K562 (cell line): ENCODE data around the gene C1orf105. TPM values are rescaled to one million over a fixed set of nuclear protein-coding genes. Genes with fewer than 3 reads are reported as not detected.
A peak's percentile ranks its signal among the peaks of the same experiment; 100 is the strongest.

Experiments used
- ATAC-seq: fragments of 200-7000 bp; cut with Tn5 transposase; 3 replicates; pipeline ENCODE4 v1.9.1; 2020; ENCODE audit warnings: moderate library complexity
- BruUV-seq: library from RNA; stranded (reverse); fragments of 400-500 nt; replicated peaks from 2 replicates; lab custom pipeline; 2021; lab: Mats Ljungman, UMichigan
- CTCF ChIA-PET: fragments of 300-600 bp; formaldehyde crosslinking; extraction: SDS; loops from one replicate; lab custom pipeline; 2021; ENCODE audit warnings: low intra/inter-chr PET ratio; lab: Yijun Ruan, JAX
- POLR2A ChIA-PET: fragments of 300-600, 350-650 bp; sonication (Branson Sonifier 250); formaldehyde crosslinking; extraction: SDS; loops from one replicate; lab custom pipeline; 2021; ENCODE audit warnings: antibody characterized with exemption, inconsistent platforms; lab: Yijun Ruan, JAX
- DNase-seq, 4 experiments: peaks; one replicate each; pipeline versions ENCODE4 v3.0.0 to v3.0.0-alpha.2; 2011 to 2018; ENCODE audit warnings: low spot score in 3 of 4, mixed read lengths in 3 of 4; ENCODE audit errors: extremely low read depth in 1 of 4
- FAIRE-seq: peaks from 2 replicates; lab custom pipeline; 2011; peaks lifted over from hg19 to GRCh38; lab: Jason Lieb, UNC
- H2AFZ ChIP-seq: 2 replicates; pipeline ENCODE4 v1.6.0; 2011; ENCODE audit warnings: low read depth, low read length, control low read depth, inconsistent platforms
- H3K27ac ChIP-seq: fragments of 200-600 bp; 3 replicates; pipeline ENCODE4 v1.8.0; 2011; ENCODE audit warnings: low read depth, mild to moderate bottlenecking, control low read depth, inconsistent platforms, low read length, moderate library complexity, mixed read lengths; ENCODE audit errors: extremely low read depth
- H3K27me3 ChIP-seq, 2 experiments: fragments of 300-600 bp in 1 of 2; 2 replicates in 1 of 2; 3 replicates in 1 of 2; pipeline versions ENCODE4 v1.6.0 to v1.8.0; 2011; ENCODE audit warnings: inconsistent platforms in 2 of 2, low read length in 2 of 2, mild to moderate bottlenecking in 1 of 2, mixed read lengths in 1 of 2, moderate library complexity in 1 of 2; ENCODE audit not compliant: control insufficient read depth in 2 of 2, insufficient read depth in 2 of 2
- H3K36me3 ChIP-seq: fragments of 300-600 bp; 3 replicates; pipeline ENCODE4 v1.8.0; 2011; ENCODE audit warnings: mild to moderate bottlenecking, low read length, inconsistent platforms; ENCODE audit not compliant: control insufficient read depth, insufficient read depth
- H3K4me1 ChIP-seq, 2 experiments: fragments of 200-600 bp in 1 of 2; replicated peaks in 1 of 2; 2 replicates in 1 of 2; 3 replicates in 1 of 2; pipeline versions ENCODE4 v1.5.1 to v1.8.0; 2011; ENCODE audit warnings: inconsistent platforms in 2 of 2, low read length in 2 of 2, mild to moderate bottlenecking in 1 of 2, mixed read lengths in 1 of 2, moderate library complexity in 1 of 2; ENCODE audit not compliant: control insufficient read depth in 2 of 2, insufficient read depth in 2 of 2
- H3K4me2 ChIP-seq: 2 replicates; pipeline ENCODE4 v1.6.1; 2011; ENCODE audit warnings: low read length, control low read depth, inconsistent platforms, mixed read lengths; ENCODE audit not compliant: insufficient read depth
- H3K4me3 ChIP-seq: fragments of 200-600 bp; sonication (generic), shearing (Covaris generic); 2 replicates; pipeline ENCODE4 v1.5.1; 2016; ENCODE audit warnings: control low read depth, inconsistent platforms
- H3K79me2 ChIP-seq: fragments of 200-600 bp; 3 replicates; pipeline ENCODE4 v1.8.0; 2011; ENCODE audit warnings: low read length, inconsistent platforms; ENCODE audit not compliant: control insufficient read depth, insufficient read depth
- H3K9ac ChIP-seq, 2 experiments: 2 replicates each; pipeline versions ENCODE4 v1.6.0 to v1.6.1; 2011; ENCODE audit warnings: low read depth in 2 of 2, low read length in 2 of 2, control low read depth in 1 of 2, inconsistent platforms in 1 of 2, mild to moderate bottlenecking in 1 of 2, mixed read lengths in 1 of 2; ENCODE audit not compliant: insufficient read depth in 1 of 2
- H3K9me1 ChIP-seq: one replicate; pipeline ENCODE4 v1.6.0; 2011; ENCODE audit warnings: inconsistent platforms, mild to moderate bottlenecking, low read length, moderate library complexity; ENCODE audit not compliant: control insufficient read depth, insufficient read depth
- H3K9me3 ChIP-seq: replicated peaks from 2 replicates; pipeline ENCODE4 v1.5.1; 2011; ENCODE audit warnings: low read depth, low read length, inconsistent platforms; ENCODE audit not compliant: control insufficient read depth, insufficient read depth
- H4K20me1 ChIP-seq: replicated peaks from 2 replicates; pipeline ENCODE4 v1.6.1; 2011; ENCODE audit warnings: low read length, inconsistent platforms, mixed read lengths; ENCODE audit not compliant: control insufficient read depth, insufficient read depth
- ASH1L ChIP-seq: fragments of 450-650 bp; IDR thresholded peaks from 2 replicates; pipeline ENCODE4 v1.6.1; 2018; ENCODE audit warnings: borderline replicate concordance, mild to moderate bottlenecking, low read depth; ENCODE audit not compliant: partially characterized antibody
- C11orf30 ChIP-seq: fragments of 450-650 bp; IDR thresholded peaks from 2 replicates; pipeline ENCODE4 v1.6.1; 2016; ENCODE audit warnings: low read depth, mild to moderate bottlenecking
- CREBBP ChIP-seq: IDR thresholded peaks from one replicate; pipeline ENCODE4 v1.6.1; 2012; ENCODE audit warnings: low read depth, mild to moderate bottlenecking, control low read depth, inconsistent platforms, low read length
- DMBX1 ChIP-seq: fragments of 250-450 bp; sonication (Bioruptor Pico); IDR thresholded peaks from 2 replicates; pipeline ENCODE4 v1.8.0; 2022; ENCODE audit warnings: inconsistent platforms, mild to moderate bottlenecking, moderate library complexity, borderline replicate concordance
- FUS ChIP-seq: fragments of 200-400 bp; formaldehyde crosslinking; optimal IDR thresholded peaks from 2 replicates; pipeline ENCODE3; 2017; ENCODE audit warnings: low read depth, low read length
- NRF1 ChIP-seq, 2 experiments: fragments of 450-650 bp; IDR thresholded peaks in 1 of 2; conservative IDR thresholded peaks in 1 of 2; 2 replicates each; pipeline ENCODE4 v1.6.1; 2014; ENCODE audit warnings: mild to moderate bottlenecking in 2 of 2
- PHF8 ChIP-seq: fragments of 200-600 bp; sonication (generic); IDR thresholded peaks from 2 replicates; pipeline ENCODE4 v1.6.1; 2012; ENCODE audit warnings: mixed run types, mild to moderate bottlenecking, inconsistent platforms, low read length, moderate library complexity, borderline replicate concordance
- SAFB2 ChIP-seq: fragments of 200-400 bp; formaldehyde crosslinking; IDR thresholded peaks from 2 replicates; pipeline ENCODE4 v1.6.1; 2018; ENCODE audit warnings: borderline replicate concordance, low read length, low read depth, moderate library complexity; ENCODE audit not compliant: severe bottlenecking
- U2AF1 ChIP-seq: fragments of 200-400 bp; formaldehyde crosslinking; optimal IDR thresholded peaks from 2 replicates; pipeline ENCODE3; 2017; ENCODE audit warnings: mild to moderate bottlenecking, low read depth, low read length, moderate library complexity
- ZNF143 ChIP-seq: sonication (generic); formaldehyde crosslinking; IDR thresholded peaks from 2 replicates; pipeline ENCODE4 v1.9.0; 2022; ENCODE audit warnings: mild to moderate bottlenecking, missing genetic modification reagents
- ZNF253 ChIP-seq: fragments of 250-450 bp; sonication (Bioruptor Pico); conservative IDR thresholded peaks from 2 replicates; pipeline ENCODE4 v1.6.1; 2021; ENCODE audit warnings: mild to moderate bottlenecking
- ZNF3 ChIP-seq: fragments of 250-450 bp; sonication (Bioruptor Pico); IDR thresholded peaks from 2 replicates; pipeline ENCODE4 v1.5.0; 2021; ENCODE audit warnings: mild to moderate bottlenecking, moderate library complexity
- ZNF316 ChIP-seq: fragments of 450-650 bp; IDR thresholded peaks from 2 replicates; pipeline ENCODE4 v1.6.1; 2016
- ZNF561 ChIP-seq: fragments of 450-650 bp; formaldehyde crosslinking; conservative IDR thresholded peaks from 2 replicates; pipeline ENCODE4 v1.4.0; 2020; ENCODE audit warnings: mild to moderate bottlenecking, moderate library complexity
- WGBS: fragments of 100-300 bp; shearing (Covaris generic); methylation state at CpG from one replicate; pipeline ENCODE4 v1.1.6; 2016; ENCODE audit warnings: low coverage, mixed read lengths; ENCODE audit not compliant: insufficient coverage; ENCODE audit errors: missing lambda C conversion rate; 5-methylcytosine and 5-hydroxymethylcytosine counted together
- in situ Hi-C: fragments of 300-500 bp; cut with MboI; formaldehyde crosslinking; loops from 4 replicates; pipeline ENCODE4 v1.15.0; 2018; ENCODE audit warnings: inconsistent platforms, mixed read lengths
- intact Hi-C: fragments of 100-400 bp; cut with micrococcal nuclease; formaldehyde crosslinking; loops from 2 replicates; pipeline ENCODE4 v1.14.2; 2022
- polyA plus RNA-seq, 8 experiments: library from polyadenylated mRNA; depleted of rRNA in 4 of 8; stranded (reverse) in 5 of 8; unstranded in 3 of 8; fragments of >200 nt; fragmentation: Nextera tagmentation in 2 of 8; fragmentation: Illumina TruSeq in 1 of 8; extraction: Ambion mirVana in 2 of 8; extraction: Trizol in 1 of 8; gene quantifications; 2 replicates each; pipeline versions ENCODE4 v1.2.1 to v1.2.3, GENCODE V29; 2011 to 2014; ENCODE audit warnings: inconsistent platforms in 1 of 8, missing spikeins in 1 of 8
- total RNA-seq, 7 experiments: library from RNA; depleted of rRNA in 6 of 7; stranded (reverse); fragments of >200 nt in 6 of 7; fragmentation: Illumina TruSeq in 2 of 7; extraction: Trizol in 2 of 7; gene quantifications; 2 replicates each; pipeline versions ENCODE4 v1.2.1 to v1.2.3, GENCODE V29; 2011 to 2021; ENCODE audit warnings: low replicate concordance in 1 of 7
- TF ChIP-seq, protein P1 (sequence below): sonication (generic); formaldehyde crosslinking; IDR thresholded peaks from 2 replicates; pipeline ENCODE4 v1.8.1; 2022; ENCODE audit warnings: missing genetic modification reagents
- TF ChIP-seq, protein P2 (sequence below): sonication (generic); formaldehyde crosslinking; IDR thresholded peaks from 2 replicates; pipeline ENCODE4 v1.9.0; 2022; ENCODE audit warnings: mild to moderate bottlenecking, missing genetic modification reagents

The C1orf105 gene
- total and polyA plus RNA-seq, 9 of the 15 experiments (the other 6 are each of a cell fraction or from before 2014, with no cell fraction given), result 0.08 TPM; not detected in 8

DNA sequence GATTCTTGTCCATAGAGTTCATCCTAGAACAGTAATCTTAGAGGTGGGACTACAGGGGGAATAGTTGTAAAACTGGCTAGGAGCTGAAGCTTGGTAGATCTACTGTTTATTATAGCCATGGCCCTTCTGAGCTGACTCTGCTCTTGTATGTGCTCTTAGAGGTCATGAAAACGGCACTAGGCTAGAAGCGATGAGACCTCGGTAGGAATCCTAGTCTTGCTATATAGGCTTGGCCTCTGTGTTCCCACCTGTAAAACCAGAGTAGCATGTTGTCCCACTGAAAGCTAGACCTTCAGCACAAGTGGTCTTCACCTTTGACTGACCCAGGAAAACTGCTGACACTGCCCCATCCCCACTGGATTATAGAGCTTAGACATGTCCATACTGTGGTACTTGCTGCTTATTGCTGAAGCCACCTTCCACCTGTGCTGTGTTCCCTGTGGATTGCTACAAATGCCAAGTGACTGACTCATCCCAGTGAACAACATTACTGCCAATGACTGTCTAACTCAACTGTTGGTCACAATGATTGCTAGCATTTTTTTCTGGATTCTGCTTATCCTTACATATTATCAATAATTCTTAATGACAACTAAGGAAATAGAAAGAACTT is 46.4 kb downstream of the C1orf105 start:
- Histone ChIP-seq H3K9ac (no peak overlapping the region), H3K9me1 (no peaks in the 10 kb centered on the region), H3K27me3 (no peaks in the 10 kb centered on the region; a peak in 1 of 5 replicates), H3K27ac (no peak overlapping the region), H2AFZ (peak overlapping the region; percentile 37), H3K4me3 (no peak overlapping the region)
- in situ Hi-C loops, result no loop called here
- no peak; the same call in 1 of the 3 replicates for ATAC-seq
- no peak for TF ChIP-seq CREBBP
- TF ChIP-seq C11orf30, result 0 out of 2 replicates have a peak, but pooled peaks have one; percentile 9
- peak; percentile 23; the same call in 1 of the 2 replicates for TF ChIP-seq ZNF316
- no peak for TF ChIP-seq PHF8
- TF ChIP-seq, all 486 proteins: peak for 2
- Histone ChIP-seq H3K9me3 (no peaks in the 10 kb centered on the region), H3K79me2 (no peaks in the 10 kb centered on the region), H3K4me2 (no peak overlapping the region), H4K20me1 (no peaks in the 10 kb centered on the region), H3K36me3 (no peaks in the 10 kb centered on the region), H3K4me1 (no peaks in the 10 kb centered on the region)
- FAIRE-seq (no peak), DNase-seq (no peak)
- WGBS, result 35% methylated on average over 3 of the region's 3 CpGs
- ChIA-PET POLR2A (no interaction called here), CTCF (no interaction called here)
- intact Hi-C loops, result no loop called here
- no TSS peak for BruUV-seq

DNA sequence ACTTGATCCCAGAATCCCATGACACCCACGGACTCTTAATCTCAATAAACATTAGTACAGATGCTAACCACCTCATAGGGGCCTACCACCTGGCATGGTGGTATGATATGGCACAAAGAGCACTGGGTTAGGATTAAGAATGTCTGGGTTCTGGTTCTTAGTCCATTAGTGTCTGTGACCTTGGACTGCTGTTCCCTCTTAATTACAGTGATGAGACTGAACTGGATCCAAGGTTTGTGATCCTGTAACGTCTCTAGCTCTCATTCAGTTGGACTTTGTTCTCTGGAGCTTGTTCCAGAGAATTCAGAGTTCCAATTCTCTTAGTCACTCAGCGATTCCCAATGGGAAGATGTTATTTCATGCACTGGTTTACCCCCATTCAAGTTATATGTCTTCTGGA is 47.0 kb downstream of the C1orf105 start:
- ATAC-seq, result no peak
- intact Hi-C loops, result no loop called here
- FAIRE-seq, result no peak
- POLR2A ChIA-PET, result interaction anchor here (0.8 kb wide), 1 partner anchor 12 kb away, joined by 3 read pairs; no protein-coding TSS in a partner anchor
- CTCF ChIA-PET, result no interaction called here
- Histone ChIP-seq H3K27ac (no peak overlapping the region), H3K27me3 (no peaks in the 10 kb centered on the region; a peak in 1 of 5 replicates), H3K9me1 (no peaks in the 10 kb centered on the region), H3K79me2 (no peaks in the 10 kb centered on the region), H3K4me2 (no peak overlapping the region), H3K36me3 (no peaks in the 10 kb centered on the region), H3K9me3 (no peaks in the 10 kb centered on the region), H3K9ac (no peak overlapping the region), H2AFZ (no peak overlapping the region), H3K4me3 (no peak overlapping the region), H3K4me1 (no peaks in the 10 kb centered on the region), H4K20me1 (no peaks in the 10 kb centered on the region)
- in situ Hi-C loops, result no loop called here
- no TSS peak for BruUV-seq
- DNase-seq, result no peak
- WGBS, result 5% methylated on average over 3 of the region's 3 CpGs
- no peak for TF ChIP-seq ZNF143 (CRISPR knock-in tag)
- TF ChIP-seq U2AF1, result no peak
- TF ChIP-seq ZNF253 (CRISPR knock-in tag), result no peak
- TF ChIP-seq ASH1L, result no peak
- TF ChIP-seq, protein P1, sequence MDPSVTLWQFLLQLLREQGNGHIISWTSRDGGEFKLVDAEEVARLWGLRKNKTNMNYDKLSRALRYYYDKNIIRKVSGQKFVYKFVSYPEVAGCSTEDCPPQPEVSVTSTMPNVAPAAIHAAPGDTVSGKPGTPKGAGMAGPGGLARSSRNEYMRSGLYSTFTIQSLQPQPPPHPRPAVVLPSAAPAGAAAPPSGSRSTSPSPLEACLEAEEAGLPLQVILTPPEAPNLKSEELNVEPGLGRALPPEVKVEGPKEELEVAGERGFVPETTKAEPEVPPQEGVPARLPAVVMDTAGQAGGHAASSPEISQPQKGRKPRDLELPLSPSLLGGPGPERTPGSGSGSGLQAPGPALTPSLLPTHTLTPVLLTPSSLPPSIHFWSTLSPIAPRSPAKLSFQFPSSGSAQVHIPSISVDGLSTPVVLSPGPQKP (CRISPR knock-in tag), result no peak
- no peak for TF ChIP-seq NRF1 (conservative IDR thresholded peaks at IDR 0.05 in 1 of 2, IDR thresholded peaks at IDR 0.05 in 1 of 2)
- no peak for TF ChIP-seq FUS
- TF ChIP-seq ZNF561, result no peak
- TF ChIP-seq ZNF3 (CRISPR knock-in tag), result no peak
- TF ChIP-seq DMBX1 (CRISPR knock-in tag), result no peak
- TF ChIP-seq, protein P2, sequence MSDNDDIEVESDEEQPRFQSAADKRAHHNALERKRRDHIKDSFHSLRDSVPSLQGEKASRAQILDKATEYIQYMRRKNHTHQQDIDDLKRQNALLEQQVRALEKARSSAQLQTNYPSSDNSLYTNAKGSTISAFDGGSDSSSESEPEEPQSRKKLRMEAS (CRISPR knock-in tag), result no peak
- no peak for TF ChIP-seq SAFB2
